HG02970 (cell line): ENCODE measurements around the gene VWA2.
"Not testable (repeated sequence)": the region's sequence is repeated elsewhere in the genome, so short reads cannot be mapped to it uniquely, and the experiment has no call there.

Source experiments
- ATAC-seq: cut with Tn5 transposase; IDR thresholded peaks from one replicate; pipeline ENCODE4 v1.9.1; 2021; ENCODE audit warnings: mild to moderate bottlenecking, moderate library complexity, moderate number of reproducible peaks; ENCODE audit not compliant: unreplicated experiment, low FRiP score

VWA2 gene

GRCh38 chr10:114313139-114313538, 74.1 kb downstream of the VWA2 start:
- no peak for ATAC-seq

- ATAC-seq, result no peak
Observed at GRCh38 chr10:114313866-114314265, 74.8 kb downstream of the VWA2 start.

- no peak for ATAC-seq
Observed at GRCh38 chr10:114315566-114316420, 76.7 kb downstream of the VWA2 start.

- no peak for ATAC-seq
Observed at GRCh38 chr10:114316744-114317143, 77.7 kb downstream of the VWA2 start.

- ATAC-seq, result no peak
Observed at GRCh38 chr10:114319406-114320248, 80.6 kb downstream of the VWA2 start.

GRCh38 chr10:114320249-114321116, 81.4 kb downstream of the VWA2 start:
- ATAC-seq, result no peak

- no peak for ATAC-seq
Observed at GRCh38 chr10:114322344-114322743, 83.3 kb downstream of the VWA2 start.

- ATAC-seq, result no peak
Observed at GRCh38 chr10:114323023-114323422, 84.0 kb downstream of the VWA2 start.

- no peak for ATAC-seq
Observed at GRCh38 chr10:114326795-114327194, 87.7 kb downstream of the VWA2 start.

- no peak for ATAC-seq
Observed at GRCh38 chr10:114327537-114328440, 88.7 kb downstream of the VWA2 start.

GRCh38 chr10:114328441-114328812, 89.4 kb downstream of the VWA2 start:
- no peak for ATAC-seq

- ATAC-seq, result no peak
Observed at GRCh38 chr10:114328874-114329273, 89.8 kb downstream of the VWA2 start.

GRCh38 chr10:114329634-114330365, 90.7 kb downstream of the VWA2 start:
- no peak for ATAC-seq

GRCh38 chr10:114332301-114333192, 93.5 kb downstream of the VWA2 start:
- no peak for ATAC-seq

- ATAC-seq, result not testable (repeated sequence)
Observed at GRCh38 chr10:114333441-114333840, 94.4 kb downstream of the VWA2 start.

GRCh38 chr10:114334301-114334700, 95.2 kb downstream of the VWA2 start:
- no peak for ATAC-seq

GRCh38 chr10:114335614-114336013, 96.6 kb downstream of the VWA2 start:
- no peak for ATAC-seq
